GM21717 (cell line): ENCODE results near the gene OCSTAMP.

ENCODE experiments used
- ATAC-seq: cut with Tn5 transposase; IDR thresholded peaks from one replicate; pipeline ENCODE4 v1.9.1; 2021; ENCODE audit warnings: mild to moderate bottlenecking, moderate library complexity; ENCODE audit not compliant: unreplicated experiment

OCSTAMP gene

DNA sequence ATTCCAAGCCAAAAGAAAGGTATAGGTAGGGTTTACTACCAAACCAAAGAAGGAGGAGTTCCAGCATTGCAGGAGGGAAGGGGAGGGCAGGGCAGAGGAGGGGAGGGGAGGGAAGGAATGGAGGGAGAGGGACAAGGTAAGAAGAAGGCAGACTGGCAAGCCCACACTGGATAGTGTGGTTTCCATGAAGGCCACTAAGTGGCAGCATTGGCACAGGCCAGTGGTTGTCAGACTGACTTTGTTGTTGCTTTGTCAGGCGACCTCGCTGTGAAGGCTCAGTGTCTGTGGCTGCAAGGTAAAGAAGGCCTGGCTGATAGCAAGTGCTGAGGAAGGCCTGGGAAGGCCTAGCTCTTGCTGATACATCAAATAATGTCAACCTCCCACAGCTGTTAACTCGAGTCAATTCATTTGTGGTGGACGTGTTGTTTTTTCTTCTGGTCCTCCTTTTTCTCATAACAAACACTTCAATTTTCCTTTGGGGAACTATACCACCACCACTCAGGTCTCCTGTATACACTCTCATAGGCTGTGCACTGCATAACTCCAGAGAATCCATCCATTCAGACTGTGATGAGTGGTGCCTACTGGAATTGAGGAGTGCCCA lies 29.4 kb downstream of the OCSTAMP start:
- ATAC-seq: no peak

- ATAC-seq: no peak
Measured at GRCh38 chr20:46520540-46520939, 29.9 kb downstream of the OCSTAMP start.

- ATAC-seq: no peak
Measured at GRCh38 chr20:46519471-46520068, 30.9 kb downstream of the OCSTAMP start.

GRCh38 chr20:46512943-46513844 lies 37.3 kb downstream of the OCSTAMP start, which contains the start of gene ZNF334:
Gene ZNF334, minus strand, starts transcription at chr20:46513559. Its CDS starts 1,457 bp downstream, at chr20:46512102.
- no peak for ATAC-seq

DNA sequence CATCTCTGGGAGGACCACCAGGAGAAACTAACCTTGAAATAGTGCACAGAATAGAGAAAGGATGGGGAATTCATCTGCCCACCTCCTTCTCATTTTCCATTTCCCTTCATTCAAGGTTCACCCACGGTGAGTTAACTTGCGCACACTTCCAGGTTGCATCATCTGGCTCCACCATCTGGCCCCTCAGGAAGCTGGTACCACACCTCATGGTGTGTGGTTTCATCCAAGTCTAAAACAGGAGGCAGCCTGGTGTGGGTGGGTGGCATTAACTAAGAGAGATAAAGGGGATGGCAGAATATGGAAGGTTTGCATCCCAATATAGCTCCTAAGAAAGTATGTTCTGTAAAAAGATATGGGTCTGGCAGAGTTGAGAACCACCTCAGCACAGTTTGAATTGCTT lies 40.9 kb downstream of the OCSTAMP start:
- ATAC-seq: no peak

- ATAC-seq: no peak
Measured at GRCh38 chr20:46507760-46508407, 42.6 kb downstream of the OCSTAMP start.

DNA sequence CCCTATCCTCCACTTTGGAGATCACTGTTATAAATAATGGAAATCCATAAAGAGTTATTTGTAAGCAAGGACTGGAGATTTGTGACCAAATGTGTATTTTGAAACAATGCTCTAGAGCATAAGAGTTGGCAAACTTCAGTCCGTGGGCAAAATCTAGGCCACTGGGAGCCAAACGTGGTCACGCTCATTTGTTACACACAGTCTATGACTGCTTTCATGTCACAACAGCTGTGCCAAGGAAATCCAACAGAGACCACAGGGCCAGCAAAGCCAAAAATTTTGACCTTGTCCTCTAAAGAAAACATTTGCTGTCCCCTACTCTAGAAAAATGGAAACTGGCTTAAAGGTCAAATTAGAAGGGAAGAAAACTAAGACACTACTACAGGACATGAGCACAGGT lies 44.9 kb downstream of the OCSTAMP start:
- ATAC-seq: no peak

GRCh38 chr20:46501961-46502360 lies 48.5 kb downstream of the OCSTAMP start:
- no peak for ATAC-seq

DNA sequence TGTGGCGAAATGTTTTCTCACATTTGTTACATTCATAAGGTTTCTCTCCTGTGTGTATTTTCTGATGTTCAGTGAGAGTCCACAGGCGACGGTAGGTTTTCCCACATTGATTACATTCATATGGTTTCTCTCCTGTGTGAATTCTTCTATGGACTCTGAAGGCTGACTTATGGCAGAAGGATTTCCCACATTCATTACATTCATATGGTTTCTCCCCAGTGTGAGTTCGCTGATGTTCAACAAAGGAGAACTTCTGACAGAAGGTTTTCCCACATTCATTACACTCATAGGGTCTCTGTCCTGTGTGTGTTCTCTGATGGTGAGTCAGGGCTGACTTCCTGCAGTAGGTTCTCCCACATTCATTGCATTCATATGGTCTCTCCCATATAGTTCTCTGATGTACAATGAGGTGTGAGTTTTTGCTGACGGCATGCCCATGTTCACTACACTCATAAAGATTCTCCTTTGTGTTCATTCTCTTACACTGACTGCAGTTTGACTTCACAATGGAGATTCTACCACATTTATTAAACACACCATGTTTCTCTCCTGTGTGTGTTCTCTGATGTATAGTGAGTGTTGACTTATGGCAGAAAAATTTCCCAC lies 49.0 kb downstream of the OCSTAMP start:
- no peak for ATAC-seq

DNA sequence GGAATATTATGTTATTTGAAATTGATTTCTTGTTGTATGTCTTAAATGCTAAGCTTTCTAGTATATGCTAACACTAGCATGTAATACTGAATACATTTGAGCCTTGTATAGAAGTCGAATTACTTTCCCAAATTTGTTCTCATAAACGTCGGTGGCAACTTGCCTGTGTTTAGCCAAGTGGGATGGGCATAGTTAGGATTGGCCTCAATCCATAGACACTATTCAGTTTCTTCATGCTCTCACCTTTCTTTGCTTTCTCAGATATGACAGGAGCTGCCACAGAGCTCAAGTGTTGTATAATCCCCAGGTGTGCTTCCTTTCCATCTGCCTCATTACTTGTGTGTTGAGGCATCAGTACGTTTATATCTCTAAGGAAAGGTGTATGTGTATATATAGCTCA lies 56.4 kb downstream of the OCSTAMP start:
- ATAC-seq: no peak

- ATAC-seq: no peak
Measured at GRCh38 chr20:46491354-46491753, 59.1 kb downstream of the OCSTAMP start.
